H1 (cell line): ENCODE results near the gene ELP1. TPM values are rescaled to one million over a fixed set of nuclear protein-coding genes. Genes with fewer than 3 reads are reported as not detected.

ENCODE experiments used
- CTCF ChIA-PET: fragments of 300-600 bp; sonication (Branson Sonifier 250); formaldehyde crosslinking; loops from one replicate; lab custom pipeline; 2021; ENCODE audit not compliant: partially characterized antibody; lab: Charles Lee
- POLR2A ChIA-PET: fragments of 300-600 bp; sonication (Branson Sonifier 250); formaldehyde crosslinking; loops from one replicate; lab custom pipeline; 2021; ENCODE audit warnings: inconsistent platforms; ENCODE audit not compliant: partially characterized antibody; lab: Charles Lee
- DNase-seq, 2 experiments: peaks; one replicate each; pipeline versions ENCODE4 v3.0.0 to v3.0.0-alpha.2; 2010 to 2022; ENCODE audit warnings: low spot score in 2 of 2, low read depth in 1 of 2, mixed read lengths in 1 of 2
- FAIRE-seq: peaks from 2 replicates; lab custom pipeline; 2011; peaks lifted over from hg19 to GRCh38; lab: Jason Lieb, UNC
- H2AFZ ChIP-seq: 2 replicates; pipeline ENCODE4 v1.8.1; 2012; ENCODE audit warnings: low read length, inconsistent platforms
- H2AK5ac ChIP-seq: 2 replicates; pipeline ENCODE4 v1.6.1; 2013; ENCODE audit warnings: low read depth, low read length
- H2BK120ac ChIP-seq: replicated peaks from 2 replicates; pipeline ENCODE3; 2013; ENCODE audit warnings: low read depth, low read length, inconsistent platforms
- H2BK12ac ChIP-seq: 2 replicates; pipeline ENCODE4 v1.6.1; 2013; ENCODE audit warnings: low read depth, low read length
- H2BK15ac ChIP-seq: 2 replicates; pipeline ENCODE4 v1.6.1; 2013; ENCODE audit warnings: low read length
- H2BK20ac ChIP-seq: 2 replicates; pipeline ENCODE4 v1.6.1; 2013; ENCODE audit warnings: low read length
- H2BK5ac ChIP-seq: 2 replicates; pipeline ENCODE4 v1.6.1; 2013; ENCODE audit warnings: low read depth, low read length
- H3K14ac ChIP-seq: 2 replicates; pipeline ENCODE4 v1.6.1; 2013; ENCODE audit warnings: inconsistent platforms; ENCODE audit not compliant: insufficient read length
- H3K18ac ChIP-seq: 2 replicates; pipeline ENCODE4 v1.6.1; 2013; ENCODE audit warnings: low read length; ENCODE audit errors: extremely low read depth
- H3K23ac ChIP-seq: 2 replicates; pipeline ENCODE4 v1.6.1; 2013; ENCODE audit warnings: inconsistent platforms; ENCODE audit not compliant: insufficient read length
- H3K23me2 ChIP-seq: 2 replicates; pipeline ENCODE4 v1.6.1; 2013; ENCODE audit warnings: low read depth, low read length
- H3K27ac ChIP-seq: 2 replicates; pipeline ENCODE4 v1.6.1; 2011; ENCODE audit warnings: low read depth, low read length, inconsistent platforms
- H3K27me3 ChIP-seq, 4 experiments: replicated peaks in 1 of 4; 1 replicate in 1 of 4; 2 replicates in 3 of 4; pipeline versions ENCODE4 v1.6.1 to v1.8.1; 2011 to 2013; ENCODE audit warnings: low read length in 3 of 4, mild to moderate bottlenecking in 3 of 4, inconsistent platforms in 2 of 4, mixed read lengths in 2 of 4, moderate library complexity in 1 of 4; ENCODE audit not compliant: control insufficient read depth in 3 of 4, insufficient read depth in 3 of 4; ENCODE audit errors: extremely low read depth in 1 of 4
- H3K36me3 ChIP-seq, 4 experiments: 2 replicates each; pipeline versions ENCODE4 v1.6.1 to v1.8.1; 2011 to 2013; ENCODE audit warnings: mild to moderate bottlenecking in 4 of 4, low read length in 3 of 4, moderate library complexity in 2 of 4, control low read depth in 1 of 4, inconsistent platforms in 1 of 4; ENCODE audit not compliant: insufficient read depth in 4 of 4, control insufficient read depth in 2 of 4
- H3K4ac ChIP-seq: replicated peaks from 2 replicates; pipeline ENCODE3; 2013; ENCODE audit warnings: low read length, low read depth, mixed read lengths, inconsistent platforms; ENCODE audit not compliant: insufficient read length
- H3K4me1 ChIP-seq, 4 experiments: replicated peaks in 1 of 4; 1 replicate in 1 of 4; 2 replicates in 3 of 4; pipeline versions ENCODE4 v1.6.1 to v1.8.1; 2011 to 2013; ENCODE audit warnings: low read length in 3 of 4, inconsistent platforms in 2 of 4, mixed read lengths in 1 of 4; ENCODE audit not compliant: insufficient read depth in 4 of 4, control insufficient read depth in 3 of 4
- H3K4me2 ChIP-seq, 2 experiments: 2 replicates each; pipeline versions ENCODE4 v1.6.1 to v1.8.1; 2011 to 2013; ENCODE audit warnings: low read depth in 2 of 2, low read length in 2 of 2, control low read depth in 1 of 2, inconsistent platforms in 1 of 2, mild to moderate bottlenecking in 1 of 2; ENCODE audit not compliant: insufficient read depth in 1 of 2
- H3K4me3 ChIP-seq, 4 experiments: fragments of 200-600, 300-600 bp in 1 of 4; sonication (generic), shearing (Covaris generic), sonication (Bioruptor Twin) in 1 of 4; 2 replicates each; pipeline versions ENCODE4 v1.5.1 to v1.8.1; 2011 to 2016; ENCODE audit warnings: low read length in 4 of 4, low read depth in 3 of 4, control low read depth in 2 of 4, inconsistent platforms in 2 of 4, mild to moderate bottlenecking in 2 of 4, mixed read lengths in 1 of 4, moderate library complexity in 1 of 4; ENCODE audit not compliant: insufficient read depth in 2 of 4; ENCODE audit errors: extremely low read depth in 1 of 4
- H3K56ac ChIP-seq: replicated peaks from 2 replicates; pipeline ENCODE3; 2013; ENCODE audit warnings: low read depth, mild to moderate bottlenecking, mixed read lengths, low read length, inconsistent platforms; ENCODE audit not compliant: insufficient read length
- H3K79me1 ChIP-seq: 2 replicates; pipeline ENCODE4 v1.6.1; 2013; ENCODE audit warnings: low read depth, low read length, control low read depth
- H3K79me2 ChIP-seq, 2 experiments: 2 replicates each; pipeline versions ENCODE4 v1.6.1 to v1.8.1; 2012 to 2013; ENCODE audit warnings: low read length in 2 of 2, mild to moderate bottlenecking in 2 of 2, inconsistent platforms in 1 of 2; ENCODE audit not compliant: insufficient read depth in 2 of 2, control insufficient read depth in 1 of 2
- H3K9ac ChIP-seq, 4 experiments: replicated peaks in 1 of 4; 1 replicate in 1 of 4; 2 replicates in 3 of 4; pipeline versions ENCODE4 v1.6.1 to v1.8.1; 2011 to 2013; ENCODE audit warnings: low read depth in 3 of 4, low read length in 3 of 4, control low read depth in 2 of 4, mild to moderate bottlenecking in 2 of 4, moderate library complexity in 2 of 4, inconsistent platforms in 1 of 4; ENCODE audit errors: extremely low read depth in 1 of 4
- H3K9me3 ChIP-seq, 2 experiments: 2 replicates each; pipeline versions ENCODE4 v1.6.1 to v1.8.1; 2012 to 2013; ENCODE audit warnings: mild to moderate bottlenecking in 2 of 2, moderate library complexity in 2 of 2, control low read depth in 1 of 2, inconsistent platforms in 1 of 2, low read depth in 1 of 2, low read length in 1 of 2, mixed read lengths in 1 of 2; ENCODE audit not compliant: insufficient read depth in 2 of 2
- H4K20me1 ChIP-seq, 2 experiments: replicated peaks in 1 of 2; 2 replicates each; pipeline versions ENCODE3 to v1.8.1; 2011 to 2013; ENCODE audit warnings: inconsistent platforms in 2 of 2, low read length in 2 of 2, mild to moderate bottlenecking in 1 of 2; ENCODE audit not compliant: insufficient read depth in 2 of 2, control insufficient read depth in 1 of 2
- H4K5ac ChIP-seq: 2 replicates; pipeline ENCODE4 v1.6.1; 2013; ENCODE audit warnings: low read length, low read depth, mixed read lengths, inconsistent platforms; ENCODE audit not compliant: insufficient read length
- H4K8ac ChIP-seq: 2 replicates; pipeline ENCODE4 v1.8.0; 2013; ENCODE audit warnings: mild to moderate bottlenecking, moderate library complexity, low read length, inconsistent platforms; ENCODE audit not compliant: insufficient read depth; ENCODE audit errors: extremely low read depth
- H4K91ac ChIP-seq: replicated peaks from 2 replicates; pipeline ENCODE3; 2013; ENCODE audit warnings: low read length, mixed read lengths, inconsistent platforms; ENCODE audit not compliant: insufficient read length
- ATF2 ChIP-seq: IDR thresholded peaks from 2 replicates; pipeline ENCODE4 v1.6.1; 2012; ENCODE audit warnings: low read length, inconsistent platforms
- BRCA1 ChIP-seq: IDR thresholded peaks from 2 replicates; pipeline ENCODE4 v1.6.1; 2012; ENCODE audit warnings: low read depth, low read length, improper control_type of control experiment
- CBX5 ChIP-seq: fragments of 300-800, 300-1000 bp; sonication (generic); IDR thresholded peaks from 2 replicates; pipeline ENCODE4 v1.7.1; 2016; ENCODE audit warnings: antibody characterized with exemption, low read length, low read depth
- CHD1 ChIP-seq: IDR thresholded peaks from 2 replicates; pipeline ENCODE4 v1.6.1; 2012; ENCODE audit warnings: low read depth, low read length, improper control_type of control experiment
- GABPA ChIP-seq: IDR thresholded peaks from 2 replicates; pipeline ENCODE4 v1.6.1; 2011; ENCODE audit warnings: mild to moderate bottlenecking, low read length, moderate library complexity, borderline replicate concordance; ENCODE audit not compliant: insufficient read depth
- HDAC2 ChIP-seq, 2 experiments: fragments of 300-600 bp in 1 of 2; sonication (generic) in 1 of 2; IDR thresholded peaks; 2 replicates each; pipeline ENCODE4 v1.6.1; 2011 to 2012; ENCODE audit warnings: low read depth in 2 of 2, low read length in 2 of 2, mild to moderate bottlenecking in 2 of 2, moderate library complexity in 2 of 2, borderline replicate concordance in 1 of 2, inconsistent platforms in 1 of 2
- JUN ChIP-seq: IDR thresholded peaks from 2 replicates; pipeline ENCODE4 v1.6.1; 2011; ENCODE audit warnings: low read depth, mild to moderate bottlenecking, improper control_type of control experiment, low read length
- KDM4A ChIP-seq: IDR thresholded peaks from one replicate; pipeline ENCODE4 v1.7.1; 2012; ENCODE audit warnings: low read depth, mild to moderate bottlenecking, moderate library complexity, low read length, inconsistent platforms; ENCODE audit not compliant: severe bottlenecking
- PHF8 ChIP-seq: fragments of 200-600 bp; sonication (generic); conservative IDR thresholded peaks from 2 replicates; pipeline ENCODE4 v1.7.1; 2012; ENCODE audit warnings: low read depth, mild to moderate bottlenecking, inconsistent platforms, low read length, moderate library complexity
- TAF1 ChIP-seq: IDR thresholded peaks from 2 replicates; pipeline ENCODE4 v1.6.1; 2011; ENCODE audit warnings: mild to moderate bottlenecking, low read depth, low read length
- WGBS, 2 experiments: shearing (Covaris generic) in 1 of 2; methylation state at CpG; one replicate each; pipeline versions ENCODE4 v1.1.6 to v1.1.7; 2013 to 2015; ENCODE audit warnings: low lambda C conversion rate in 2 of 2, mixed read lengths in 2 of 2, inconsistent platforms in 1 of 2, low coverage in 1 of 2, missing lambda C conversion rate in 1 of 2; ENCODE audit not compliant: insufficient replicate concordance in 2 of 2, insufficient coverage in 1 of 2, insufficient read length in 1 of 2; ENCODE audit errors: extremely low coverage in 1 of 2, missing lambda C conversion rate in 1 of 2; 5-methylcytosine and 5-hydroxymethylcytosine counted together
- polyA plus RNA-seq, 7 experiments: library from polyadenylated mRNA; depleted of rRNA in 3 of 7; stranded (reverse) in 5 of 7; unstranded in 2 of 7; fragments of >200 nt in 5 of 7; fragments of 200-250 nt in 2 of 7; gene quantifications; 1 replicate in 5 of 7; 2 replicates in 1 of 7; 4 replicates in 1 of 7; pipeline versions ENCODE4 v1.2.1 to v1.2.3, GENCODE V29; 2011 to 2013; ENCODE audit warnings: missing spikeins in 2 of 7, mixed read lengths in 2 of 7
- total RNA-seq: library from RNA; stranded (reverse); fragmentation: NEBNext Ultra II Directional; extraction: Animal tissue kit (Norgen Biotek cat#: 25700); gene quantifications from 2 replicates; pipeline ENCODE4 v1.2.1, GENCODE V29; 2021

The ELP1 gene
- total and polyA plus RNA-seq, 2 of the 8 experiments (the other 6 are each of a cell fraction or from before 2014, with no cell fraction given), result 13.9 to 31.3 TPM

- POLR2A ChIA-PET, result interaction anchor here (1.0 kb wide), 1 partner anchor 148 kb away, joined by 3 read pairs; the partner anchor contains the start of gene CTNNAL1
- Histone ChIP-seq H3K56ac (no peak overlapping the region), H2BK120ac (no peak overlapping the region), H3K36me3 (peaks cover 0 to 6% (median 5%) of the 10 kb centered on the region in 4 experiments; a peak in 1 of 8 replicates), H2AFZ (no peak overlapping the region), H3K9ac (no peak overlapping the region), H4K5ac (no peak overlapping the region), H3K27me3 (no peaks in the 10 kb centered on the region), H3K18ac (no peak overlapping the region), H2AK5ac (no peak overlapping the region), H2BK12ac (no peak overlapping the region), H3K23me2 (no peaks in the 10 kb centered on the region), H3K27ac (no peak overlapping the region), H4K8ac (no peak overlapping the region), H3K79me2 (no peaks in the 10 kb centered on the region), H4K20me1 (no peaks in the 10 kb centered on the region), H2BK15ac (no peak overlapping the region), H3K23ac (no peak overlapping the region), H2BK20ac (no peak overlapping the region), H4K91ac (no peak overlapping the region), H3K79me1 (no peaks in the 10 kb centered on the region), H3K4me2 (no peak overlapping the region), H3K9me3 (0 out of 4 replicates have a peak, but pooled peaks cover 0 to 3% of the 10 kb centered on the region in 2 experiments), H3K14ac (no peak overlapping the region), H2BK5ac (no peak overlapping the region), H3K4me3 (no peak overlapping the region), H3K4ac (no peak overlapping the region), H3K4me1 (no peaks in the 10 kb centered on the region)
- WGBS, 2 experiments, result 80% methylated on average over 4 of the region's 4 CpGs; no CpG with 5 or more reads in 1 of the 2 experiments
- DNase-seq, result no peak
- CTCF ChIA-PET, result interaction anchor here (0.8 to 1.6 kb wide), 7 partner anchors 8 to 50 kb away, joined by 3 to 4 read pairs (median 3); no protein-coding TSS in a partner anchor
- FAIRE-seq, result no peak
- no peak for TF ChIP-seq KDM4A
- TF ChIP-seq ATF2, result no peak
- TF ChIP-seq HDAC2 (IDR thresholded peaks at IDR 0.05; ENCODE audit: borderline replicate concordance in 1 of 2, low read depth in 2 of 2, low read length in 2 of 2), result no peak
- no peak for TF ChIP-seq JUN
- TF ChIP-seq PHF8, result no peak
- no peak for TF ChIP-seq CBX5
- TF ChIP-seq TAF1, result no peak
- TF ChIP-seq BRCA1, result no peak
- no peak for TF ChIP-seq GABPA
- no peak for TF ChIP-seq CHD1
Observed at GRCh38 chr9:108865037-108865436, 68.9 kb downstream of the ELP1 start.
